SK-N-SH (cell line): ENCODE measurements around the gene DGKH. TPM values are rescaled to one million over a fixed set of nuclear protein-coding genes. Genes with fewer than 3 reads are reported as not detected.
A peak's percentile ranks its signal among the peaks of the same experiment; 100 is the strongest.

Experiments used
- CTCF ChIA-PET: fragments of 300-600, 350-600 bp; formaldehyde crosslinking; extraction: SDS; loops from one replicate; lab custom pipeline; 2021; lab: Yijun Ruan, JAX
- POLR2A ChIA-PET: fragments of 350-600 bp; sonication (Branson Sonifier 250); formaldehyde crosslinking; extraction: SDS; loops from one replicate; lab custom pipeline; 2020; ENCODE audit warnings: antibody characterized with exemption, inconsistent platforms; lab: Yijun Ruan, JAX
- DNase-seq: peaks from one replicate; pipeline ENCODE4 v3.0.0; 2012
- H2AFZ ChIP-seq: fragments of 200-600 bp; sonication (generic); 2 replicates; pipeline ENCODE4 v1.8.1; 2016; ENCODE audit warnings: antibody characterized with exemption, mild to moderate bottlenecking, low read depth
- H3F3A ChIP-seq: fragments of 200-600 bp; sonication (generic); replicated peaks from 2 replicates; pipeline ENCODE3; 2016; ENCODE audit warnings: antibody characterized with exemption, mild to moderate bottlenecking; ENCODE audit not compliant: insufficient read depth
- H3K27ac ChIP-seq, 2 experiments: fragments of 200-500 bp in 1 of 2; fragments of 200-600 bp in 1 of 2; sonication (Bioruptor generic) in 1 of 2; sonication (generic), shearing (Covaris generic) in 1 of 2; 2 replicates each; pipeline versions ENCODE4 v1.5.1 to v1.6.1; 2014 to 2016; ENCODE audit warnings: low read depth in 2 of 2, inconsistent platforms in 1 of 2, low read length in 1 of 2, mild to moderate bottlenecking in 1 of 2, mixed read lengths in 1 of 2
- H3K27me3 ChIP-seq: fragments of 200-600 bp; sonication (generic), shearing (Covaris generic); 2 replicates; pipeline ENCODE4 v1.6.1; 2016; ENCODE audit warnings: mixed run types; ENCODE audit not compliant: insufficient read depth
- H3K36me3 ChIP-seq, 2 experiments: fragments of 200-500 bp in 1 of 2; fragments of 200-600 bp in 1 of 2; sonication (Bioruptor generic) in 1 of 2; sonication (generic) in 1 of 2; replicated peaks in 1 of 2; 2 replicates each; pipeline versions ENCODE3 to v1.5.1; 2014 to 2016; ENCODE audit warnings: low read length in 1 of 2, mild to moderate bottlenecking in 1 of 2; ENCODE audit not compliant: insufficient read depth in 2 of 2, control insufficient read depth in 1 of 2
- H3K4me1 ChIP-seq, 2 experiments: fragments of 200-500 bp in 1 of 2; fragments of 200-600 bp in 1 of 2; sonication (Bioruptor generic) in 1 of 2; sonication (generic), shearing (Covaris generic) in 1 of 2; 2 replicates each; pipeline versions ENCODE4 v1.5.1 to v1.6.1; 2014 to 2016; ENCODE audit warnings: low read depth in 1 of 2, low read length in 1 of 2, mixed run types in 1 of 2; ENCODE audit not compliant: insufficient read depth in 2 of 2, control insufficient read depth in 1 of 2
- H3K4me2 ChIP-seq: fragments of 200-600 bp; sonication (generic), shearing (Covaris generic); 2 replicates; pipeline ENCODE4 v1.6.1; 2017; ENCODE audit warnings: mixed run types
- H3K4me3 ChIP-seq, 2 experiments: fragments of 200-500 bp in 1 of 2; fragments of 200-600 bp in 1 of 2; sonication (Bioruptor generic) in 1 of 2; sonication (generic), shearing (Covaris generic) in 1 of 2; 2 replicates each; pipeline versions ENCODE4 v1.5.1 to v1.8.1; 2014 to 2016; ENCODE audit warnings: low read depth in 2 of 2, inconsistent platforms in 1 of 2, low read length in 1 of 2, mild to moderate bottlenecking in 1 of 2, mixed read lengths in 1 of 2, moderate library complexity in 1 of 2
- H3K79me2 ChIP-seq: fragments of 200-600 bp; sonication (generic); 2 replicates; pipeline ENCODE4 v1.8.1; 2017; ENCODE audit warnings: mild to moderate bottlenecking; ENCODE audit not compliant: insufficient read depth
- H3K9ac ChIP-seq: fragments of 200-600 bp; sonication (generic); 2 replicates; pipeline ENCODE4 v1.6.1; 2017; ENCODE audit warnings: mixed run types
- H3K9me2 ChIP-seq: fragments of 200-600 bp; sonication (generic); 2 replicates; pipeline ENCODE4 v1.6.1; 2017; ENCODE audit warnings: mixed run types
- H3K9me3 ChIP-seq: fragments of 200-600 bp; sonication (generic); 2 replicates; pipeline ENCODE4 v1.6.1; 2017; ENCODE audit warnings: mixed run types, mild to moderate bottlenecking, moderate library complexity
- H4K20me1 ChIP-seq: fragments of 200-600 bp; sonication (generic); 2 replicates; pipeline ENCODE4 v1.6.1; 2017; ENCODE audit warnings: mild to moderate bottlenecking, mixed run types; ENCODE audit not compliant: insufficient read depth
- CHD2 ChIP-seq: fragments of 150-350 bp; IDR thresholded peaks from 2 replicates; pipeline ENCODE4 v1.6.1; 2018; ENCODE audit warnings: low read length; ENCODE audit not compliant: partially characterized antibody
- ELF1 ChIP-seq: IDR thresholded peaks from 2 replicates; pipeline ENCODE4 v1.4.0; 2012
- EP300 ChIP-seq, 2 experiments: IDR thresholded peaks; 2 replicates each; pipeline versions ENCODE4 v1.4.0 to v1.6.1; 2012; ENCODE audit warnings: borderline replicate concordance in 1 of 2, low read depth in 1 of 2, low read length in 1 of 2
- FOSL2 ChIP-seq: IDR thresholded peaks from 2 replicates; pipeline ENCODE4 v1.4.0; 2012; ENCODE audit warnings: low read depth, mild to moderate bottlenecking, moderate library complexity, borderline replicate concordance
- FOXM1 ChIP-seq: IDR thresholded peaks from 2 replicates; pipeline ENCODE4 v1.4.0; 2012; ENCODE audit warnings: low read depth, mild to moderate bottlenecking
- IRF3 ChIP-seq: fragments of 150-350 bp; IDR thresholded peaks from 2 replicates; pipeline ENCODE4 v1.6.1; 2016; ENCODE audit warnings: mild to moderate bottlenecking, low read depth, low read length
- JUND ChIP-seq: IDR thresholded peaks from 2 replicates; pipeline ENCODE4 v1.4.0; 2012
- MAX ChIP-seq: IDR thresholded peaks from 2 replicates; pipeline ENCODE4 v1.4.0; 2012; ENCODE audit warnings: low read depth
- MEF2A ChIP-seq: IDR thresholded peaks from 2 replicates; pipeline ENCODE4 v1.4.0; 2012; ENCODE audit warnings: low read depth, borderline replicate concordance
- MXI1 ChIP-seq: IDR thresholded peaks from 2 replicates; pipeline ENCODE4 v1.6.1; 2012; ENCODE audit warnings: mild to moderate bottlenecking, low read depth, low read length, improper control_type of control experiment
- NRF1 ChIP-seq: IDR thresholded peaks from 2 replicates; pipeline ENCODE4 v1.6.1; 2012; ENCODE audit warnings: low read depth, mild to moderate bottlenecking, low read length
- PBX3 ChIP-seq: IDR thresholded peaks from 2 replicates; pipeline ENCODE4; 2012
- RCOR1 ChIP-seq: fragments of 150-350 bp; IDR thresholded peaks from 2 replicates; pipeline ENCODE4 v1.6.1; 2017; ENCODE audit warnings: antibody characterized with exemption, low read length
- REST ChIP-seq: IDR thresholded peaks from 2 replicates; pipeline ENCODE4 v1.6.1; 2012; ENCODE audit warnings: mild to moderate bottlenecking, low read depth, low read length, moderate library complexity
- RFX5 ChIP-seq: IDR thresholded peaks from 2 replicates; pipeline ENCODE4 v1.6.1; 2012; ENCODE audit warnings: mild to moderate bottlenecking, improper control_type of control experiment, low read length
- RXRA ChIP-seq: IDR thresholded peaks from 2 replicates; pipeline ENCODE4 v1.4.0; 2012; ENCODE audit warnings: low read depth, mild to moderate bottlenecking, borderline replicate concordance
- SIN3A ChIP-seq: IDR thresholded peaks from 2 replicates; pipeline ENCODE4 v1.6.1; 2012; ENCODE audit warnings: low read depth, mild to moderate bottlenecking, low read length, moderate library complexity, borderline replicate concordance
- TAF1 ChIP-seq: IDR thresholded peaks from 2 replicates; pipeline ENCODE4 v1.6.1; 2012; ENCODE audit warnings: low read depth, mild to moderate bottlenecking, low read length, moderate library complexity, borderline replicate concordance
- TCF12 ChIP-seq: IDR thresholded peaks from 2 replicates; pipeline ENCODE4 v1.4.0; 2012
- USF1 ChIP-seq: IDR thresholded peaks from 2 replicates; pipeline ENCODE4 v1.4.0; 2012; ENCODE audit warnings: low read depth, borderline replicate concordance
- USF2 ChIP-seq: fragments of 150-350 bp; IDR thresholded peaks from 2 replicates; pipeline ENCODE4 v1.6.1; 2017; ENCODE audit warnings: antibody characterized with exemption, low read length, low read depth, borderline replicate concordance
- WGBS: methylation state at CpG from one replicate; pipeline ENCODE4 v1.1.6; 2017; ENCODE audit warnings: low lambda C conversion rate; 5-methylcytosine and 5-hydroxymethylcytosine counted together
- polyA plus RNA-seq, 3 experiments: library from polyadenylated mRNA; depleted of rRNA; stranded (reverse); fragments of >200 nt; gene quantifications; 2 replicates each; pipeline ENCODE4 v1.2.3, GENCODE V29; 2012

DGKH gene
- polyA plus RNA-seq, 1 of the 3 experiments (the other 2 are of a cell fraction), result 2.5 TPM

GRCh38 chr13:42270160-42270856 is 221.9 kb downstream of the DGKH start (continued):
- TF ChIP-seq NRF1, result no peak
- TF ChIP-seq TAF1, result no peak
- TF ChIP-seq CHD2, result no peak

GRCh38 chr13:42270857-42271215 is 222.4 kb downstream of the DGKH start:
- H3K4me2 ChIP-seq, result peak overlapping the region; percentile 75
- H3K4me1 ChIP-seq, result peaks cover 10% of the 10 kb centered on the region in 2 experiments; a peak in 3 of 4 replicates
- H3K9me3 ChIP-seq, result no peaks in the 10 kb centered on the region
- H3K9me2 ChIP-seq, result no peaks in the 10 kb centered on the region
- H3K36me3 ChIP-seq, result no peaks in the 10 kb centered on the region
- peaks cover 6% of the 10 kb centered on the region for H3F3A ChIP-seq
- peak overlapping the region; percentile 64 to 95 for H3K4me3 ChIP-seq
- WGBS, result 88% methylated on average over 6 of the region's 6 CpGs
- peak overlapping the region; percentile 90 to 93 for H3K27ac ChIP-seq
- TF ChIP-seq PBX3, result no peak
- TF ChIP-seq RFX5, result no peak
- TF ChIP-seq EP300 (IDR thresholded peaks at IDR 0.05; ENCODE audit: borderline replicate concordance in 1 of 2, low read depth in 1 of 2, low read length in 1 of 2), result no peak
- no peak for TF ChIP-seq MEF2A
- TF ChIP-seq JUND, result no peak
- no peak for TF ChIP-seq CHD2
- TF ChIP-seq RXRA, result no peak
- no peak for TF ChIP-seq FOXM1
- no peak for TF ChIP-seq RCOR1
- no peak for TF ChIP-seq USF2
- TF ChIP-seq USF1, result no peak
- no peak for TF ChIP-seq FOSL2
- no peak for TF ChIP-seq MXI1
- TF ChIP-seq TCF12, result no peak
- TF ChIP-seq ELF1, result no peak
- no peak for TF ChIP-seq IRF3
- TF ChIP-seq MAX, result no peak
- TF ChIP-seq REST, result no peak
- TF ChIP-seq SIN3A, result no peak
- TF ChIP-seq, all 33 proteins: peak for 0
- ChIA-PET POLR2A (no interaction called here), CTCF (no interaction called here)
- DNase-seq, result no peak
- Histone ChIP-seq H3K79me2 (peaks cover 37% of the 10 kb centered on the region), H3K27me3 (no peaks in the 10 kb centered on the region), H4K20me1 (no peaks in the 10 kb centered on the region), H2AFZ (peak overlapping the region; percentile 97), H3K9ac (peak overlapping the region; percentile 74; the same call in 1 of the 2 replicates)
